HG02571 (cell line): Measurements from ENCODE around the gene AXIN2.

Source experiments
- ATAC-seq: cut with Tn5 transposase; IDR thresholded peaks from one replicate; pipeline ENCODE4 v1.9.1; 2021; ENCODE audit warnings: mild to moderate bottlenecking, moderate library complexity; ENCODE audit not compliant: unreplicated experiment

The AXIN2 gene

DNA sequence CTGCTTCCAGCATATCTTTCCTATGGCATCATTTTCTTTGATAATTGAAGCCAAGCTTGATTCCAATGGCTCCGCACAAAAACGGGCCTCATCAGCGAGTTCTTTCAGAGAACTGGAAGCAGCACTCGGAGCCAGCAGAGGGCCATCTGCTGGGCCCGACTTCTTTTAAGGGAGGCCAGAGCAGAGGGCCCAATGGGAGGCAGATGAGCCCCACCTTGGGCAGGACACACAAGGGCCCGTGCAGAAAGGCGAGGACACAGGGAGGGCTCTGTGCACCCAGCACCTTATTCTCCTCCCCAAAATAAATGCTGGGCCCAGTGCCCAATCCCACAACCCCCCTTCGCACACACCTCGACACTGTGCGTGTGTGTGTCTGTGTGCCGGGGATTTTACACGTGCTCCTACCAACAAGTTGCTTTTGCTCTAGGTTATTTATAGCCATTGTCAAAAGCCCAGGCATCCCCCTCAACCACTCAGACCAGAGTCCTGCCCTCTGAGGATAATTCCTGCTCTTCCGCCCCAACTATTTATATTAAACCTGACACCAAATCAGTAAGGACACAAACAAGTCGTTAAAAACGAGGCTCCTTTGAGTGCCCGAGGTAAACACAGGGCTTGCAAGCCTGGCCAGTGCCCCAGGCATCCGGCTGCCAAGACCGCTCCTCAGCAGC lies 6.8 kb downstream of the AXIN2 start:
- no peak for ATAC-seq

DNA sequence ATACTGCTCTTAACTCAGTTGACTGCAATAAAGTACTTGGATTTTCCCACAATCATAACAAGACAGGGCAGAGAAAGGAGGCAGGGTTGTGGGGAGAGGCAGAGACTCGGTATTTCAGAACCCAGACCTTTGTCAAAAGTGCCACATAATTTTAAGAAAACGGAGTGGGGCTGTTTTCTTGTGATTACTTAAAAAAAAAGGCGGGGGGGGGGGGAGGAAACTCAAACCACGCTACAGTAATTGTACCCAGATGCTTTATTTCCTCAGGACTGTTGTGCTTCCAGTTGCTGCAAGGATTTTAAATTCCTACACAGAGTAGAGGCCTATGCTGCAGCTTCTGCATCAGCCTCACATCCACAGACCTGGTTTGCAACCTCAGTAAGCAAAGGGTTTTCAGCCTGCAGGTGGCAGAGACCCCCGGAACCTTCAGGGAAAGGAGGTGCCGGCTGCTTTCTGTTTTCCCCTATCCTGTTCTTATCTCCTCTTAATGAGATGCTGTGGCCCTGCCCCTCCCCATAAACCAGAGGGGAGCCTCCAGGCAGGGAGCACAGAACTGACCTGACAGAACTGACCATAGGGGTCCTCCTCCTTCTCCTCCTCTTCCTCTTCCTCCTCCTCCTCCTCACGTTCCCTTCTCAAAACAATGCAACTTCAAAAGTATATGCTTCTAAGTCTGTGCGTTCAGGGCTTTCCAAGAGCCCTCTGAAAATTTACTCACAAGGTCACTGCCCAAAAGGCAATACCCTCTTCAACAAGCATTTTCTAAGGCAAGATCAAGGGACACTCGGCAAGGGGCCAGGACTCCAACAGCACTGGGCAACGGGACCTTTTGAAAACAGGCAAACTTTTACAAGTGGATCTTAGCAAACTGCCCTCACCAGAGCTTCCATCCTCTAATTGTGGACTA lies 7.5 kb downstream of the AXIN2 start:
- no peak for ATAC-seq

DNA sequence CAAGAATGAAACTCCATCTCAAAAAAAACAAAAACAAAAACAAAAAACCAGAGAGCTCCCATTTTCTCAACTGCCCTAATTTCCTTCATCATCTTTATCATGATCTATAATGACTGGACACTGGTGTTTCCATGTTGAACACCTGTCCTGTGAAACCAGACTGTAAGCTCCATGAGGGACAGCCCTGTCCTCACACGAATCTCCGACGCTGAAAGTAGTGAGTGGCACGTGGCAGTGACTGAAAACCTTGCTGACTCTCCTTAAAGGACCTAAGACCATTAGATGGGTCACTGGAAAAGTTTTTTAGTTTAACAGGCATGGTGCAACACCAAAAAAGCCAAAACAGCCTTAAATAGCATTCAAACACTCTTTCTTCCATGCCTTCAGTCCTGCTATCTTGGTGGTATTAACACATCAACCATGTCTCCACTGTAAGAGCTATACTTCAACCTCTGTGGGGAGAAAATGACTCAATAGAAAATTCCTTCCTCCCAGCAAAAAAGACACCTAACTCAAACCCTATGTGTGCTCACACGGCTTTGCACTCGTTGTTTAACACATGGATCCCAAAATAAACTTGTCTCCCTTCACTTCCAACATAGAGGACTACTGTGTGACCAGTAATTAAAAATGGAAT lies 8.3 kb downstream of the AXIN2 start:
- no peak for ATAC-seq

DNA sequence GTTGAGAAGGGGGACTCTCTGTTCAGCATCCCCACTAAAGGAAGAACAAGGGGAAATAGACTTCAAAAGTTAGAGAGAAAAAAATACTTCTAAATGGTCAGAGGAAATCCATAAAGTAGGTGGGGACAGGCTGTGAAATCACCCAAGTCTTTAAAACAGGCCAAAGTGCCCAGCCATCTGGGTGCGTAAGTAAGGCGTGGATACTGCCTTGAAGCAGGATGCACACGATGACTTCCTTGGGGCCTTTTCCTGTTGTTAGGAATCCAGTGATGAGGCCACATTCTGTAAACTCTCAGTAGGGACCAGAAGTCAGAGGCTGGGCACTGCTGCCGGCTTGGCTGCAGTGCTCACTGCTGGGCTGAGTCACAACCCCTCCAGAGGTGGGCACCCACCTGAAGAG lies 9.2 kb downstream of the AXIN2 start:
- ATAC-seq: no peak

DNA sequence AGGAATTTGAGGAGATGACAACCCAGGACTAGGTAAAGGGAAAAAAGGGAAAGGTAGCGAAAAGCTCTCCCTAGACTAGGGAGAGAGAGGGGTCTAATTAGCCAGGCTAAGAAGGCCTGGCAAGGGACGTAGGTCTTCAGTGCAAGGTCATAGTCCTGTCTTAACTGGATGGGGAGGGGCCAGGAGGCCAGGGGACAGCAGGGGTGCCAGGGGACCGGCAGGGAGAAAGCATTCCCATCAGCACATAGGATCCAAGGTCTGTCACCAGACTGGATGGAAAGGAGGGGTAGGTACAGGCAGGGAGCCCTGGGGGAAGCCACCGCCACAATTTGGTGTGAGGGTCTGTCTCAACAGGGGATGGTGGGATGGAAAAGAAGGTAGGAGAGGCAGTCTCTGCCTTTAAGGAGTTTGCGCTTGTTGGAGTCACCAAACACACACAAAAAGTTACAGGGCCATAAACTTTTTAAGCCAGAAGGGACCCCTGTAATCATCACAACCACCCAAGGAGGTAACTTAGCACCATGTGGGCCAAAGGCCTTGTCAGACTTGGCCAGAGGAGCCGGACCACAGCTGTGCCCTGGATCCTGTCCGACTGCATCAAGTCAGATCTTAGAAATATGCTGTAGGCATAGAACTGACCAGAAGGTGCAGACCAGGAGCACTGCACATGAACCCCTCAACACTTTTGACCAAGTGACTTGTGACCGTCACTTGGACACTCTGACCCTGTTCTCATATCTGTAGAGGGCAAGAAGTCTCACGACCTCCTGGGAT lies 10.0 kb downstream of the AXIN2 start:
- no peak for ATAC-seq

DNA sequence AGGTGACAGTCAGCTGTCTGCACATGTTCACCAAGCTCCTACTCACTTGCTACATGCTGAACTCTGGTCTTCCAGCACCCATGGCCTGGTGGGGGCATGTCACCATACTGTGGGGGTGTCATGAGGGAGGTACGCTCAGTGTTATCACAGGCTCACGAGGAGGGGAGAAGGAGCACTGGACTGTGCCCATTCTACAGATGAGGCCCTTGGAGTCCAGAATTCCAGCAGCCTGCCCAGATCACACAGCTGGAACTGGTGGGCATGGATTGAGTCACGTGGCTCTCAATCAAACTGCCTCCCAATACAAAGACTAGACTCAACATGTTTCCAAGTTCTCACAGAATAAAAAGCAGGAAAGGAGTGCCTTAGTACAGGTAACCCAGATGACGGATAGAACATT lies 10.7 kb downstream of the AXIN2 start:
- no peak for ATAC-seq

DNA sequence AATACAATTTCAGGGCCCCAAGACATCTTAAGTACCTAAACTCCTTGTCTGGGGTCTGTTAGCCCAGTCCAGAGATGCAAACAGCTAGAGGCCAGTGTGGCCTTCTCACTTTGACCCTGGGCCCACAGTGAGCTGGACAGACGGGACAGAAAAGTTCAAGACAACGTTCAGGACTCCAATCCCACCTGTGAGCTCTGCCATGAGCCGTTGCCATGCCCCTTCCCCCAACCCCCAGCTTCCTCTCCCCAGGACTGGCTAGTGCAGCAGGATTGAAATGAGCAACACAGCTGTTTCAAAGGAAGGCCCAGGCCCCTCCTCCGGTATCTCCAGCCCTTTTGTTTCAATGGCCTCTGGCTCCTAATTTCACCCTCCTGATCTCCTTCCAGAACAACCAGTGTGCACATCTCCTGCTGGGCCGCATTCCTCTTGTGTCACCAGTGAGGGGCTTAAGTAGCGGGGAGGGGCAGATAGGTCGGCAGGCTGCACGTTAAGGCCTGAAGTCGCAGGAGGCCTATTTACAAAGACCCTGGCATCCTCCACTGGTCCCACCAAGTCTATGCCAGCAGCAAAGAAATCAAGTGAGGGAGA lies 11.3 kb downstream of the AXIN2 start:
- no peak for ATAC-seq

DNA sequence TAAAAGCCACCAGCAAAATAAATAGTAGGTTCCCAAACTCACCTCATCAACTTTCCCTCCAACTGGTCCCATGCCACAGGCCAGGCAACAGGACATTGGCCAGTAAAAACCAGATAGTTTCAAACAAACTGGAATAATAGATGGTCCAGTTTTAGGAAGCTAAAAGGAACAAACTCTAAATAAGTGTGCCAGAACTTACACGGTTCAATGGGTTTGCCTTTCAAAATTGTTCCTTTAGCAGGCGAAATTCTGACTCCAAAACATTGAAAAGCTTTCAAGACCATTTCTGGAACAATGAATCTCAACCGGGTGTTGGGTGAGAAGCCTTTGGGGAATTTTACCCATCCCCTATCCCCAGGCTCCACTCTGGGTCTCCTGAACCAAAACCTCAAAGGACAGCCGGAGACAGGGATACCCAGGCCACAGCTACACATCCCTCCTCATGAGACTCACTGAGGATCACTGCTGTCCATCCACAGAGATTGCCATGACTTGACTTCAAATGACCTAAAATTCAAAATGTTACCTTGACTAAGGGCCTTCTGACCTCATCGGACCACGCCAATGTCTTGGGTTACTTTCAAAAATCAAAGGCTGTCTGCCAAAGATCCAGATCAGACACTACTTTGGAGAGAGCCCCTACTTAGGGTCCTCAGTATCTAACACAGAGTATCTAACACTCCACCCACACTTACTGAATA lies 13.0 kb downstream of the AXIN2 start:
- ATAC-seq: no peak

DNA sequence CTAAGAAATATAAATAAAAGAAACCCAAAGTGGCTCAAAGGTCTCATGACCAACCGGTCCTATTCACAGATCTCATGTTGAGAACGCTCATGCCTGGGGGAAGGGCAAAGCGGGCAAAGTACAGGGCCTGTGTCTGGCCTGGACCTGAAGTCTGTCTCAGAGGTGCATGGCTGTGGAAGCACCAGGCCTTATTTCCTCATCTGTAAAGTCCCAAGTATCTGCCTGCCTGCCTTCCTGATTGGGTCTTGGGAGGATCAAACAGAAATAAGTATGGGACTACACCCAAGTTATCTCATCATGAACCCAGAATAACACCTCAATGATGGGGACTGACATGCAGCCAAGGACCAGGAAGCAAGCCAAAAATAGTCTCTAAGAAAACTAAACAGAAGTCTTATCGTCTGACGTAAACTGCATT lies 14.2 kb downstream of the AXIN2 start:
- ATAC-seq: no peak

DNA sequence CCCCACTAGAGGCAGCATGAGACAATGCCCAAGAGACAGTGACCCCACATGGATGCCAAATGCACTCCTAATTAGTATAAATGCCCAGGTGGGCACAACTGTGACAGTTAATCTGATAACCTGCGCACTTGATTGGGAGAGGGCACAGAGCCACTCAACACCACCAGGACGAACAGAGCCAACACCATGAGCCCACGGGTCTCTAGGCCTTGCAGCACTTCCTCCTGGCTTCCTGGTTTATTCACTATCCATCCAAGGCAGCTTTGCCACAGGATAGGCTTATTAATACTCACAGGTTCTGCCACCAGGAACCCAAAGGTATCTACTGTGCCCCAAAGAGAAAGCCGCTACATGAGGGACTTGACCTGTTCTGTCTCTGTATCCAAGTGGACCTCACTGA lies 14.9 kb downstream of the AXIN2 start:
- ATAC-seq: no peak

DNA sequence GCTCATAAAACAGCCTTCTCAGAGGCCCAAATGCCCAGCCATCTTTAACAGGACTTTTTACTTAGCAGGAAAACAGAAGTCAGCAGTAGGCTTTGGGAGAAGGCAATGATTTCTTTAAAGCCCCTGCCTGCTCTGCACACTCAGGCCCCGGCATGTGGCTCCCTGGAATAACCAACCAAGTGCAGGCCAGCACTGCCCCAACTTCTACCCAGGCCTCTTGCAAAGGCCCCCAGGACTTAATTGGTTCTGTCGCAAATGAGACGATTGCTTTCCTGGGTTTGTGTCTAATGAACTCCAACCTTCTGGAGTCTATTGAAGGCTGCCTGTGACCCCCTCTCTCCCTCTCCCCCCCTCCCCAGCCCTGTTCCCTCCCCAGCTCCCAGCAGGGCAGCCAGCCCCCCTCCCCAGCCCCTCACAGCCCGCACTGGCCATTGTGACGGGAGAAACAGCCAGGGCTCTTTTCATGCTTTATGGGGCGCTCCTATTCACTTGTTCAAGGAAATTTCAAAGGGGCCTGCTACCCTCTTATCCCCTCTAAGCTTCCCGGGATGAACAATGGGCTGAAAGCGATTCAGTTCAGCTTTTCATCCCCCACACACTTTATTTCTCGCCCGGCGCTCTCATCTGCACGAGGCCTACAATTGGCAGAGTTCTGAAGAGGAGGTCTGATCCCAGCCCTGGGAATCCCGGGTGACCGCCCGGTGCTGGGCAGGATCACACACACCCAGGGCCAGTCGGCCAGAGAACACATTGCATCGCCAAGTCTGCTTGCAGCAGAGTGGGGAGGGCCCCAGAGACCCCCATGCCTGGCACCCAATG lies 15.5 kb downstream of the AXIN2 start:
- ATAC-seq: no peak

DNA sequence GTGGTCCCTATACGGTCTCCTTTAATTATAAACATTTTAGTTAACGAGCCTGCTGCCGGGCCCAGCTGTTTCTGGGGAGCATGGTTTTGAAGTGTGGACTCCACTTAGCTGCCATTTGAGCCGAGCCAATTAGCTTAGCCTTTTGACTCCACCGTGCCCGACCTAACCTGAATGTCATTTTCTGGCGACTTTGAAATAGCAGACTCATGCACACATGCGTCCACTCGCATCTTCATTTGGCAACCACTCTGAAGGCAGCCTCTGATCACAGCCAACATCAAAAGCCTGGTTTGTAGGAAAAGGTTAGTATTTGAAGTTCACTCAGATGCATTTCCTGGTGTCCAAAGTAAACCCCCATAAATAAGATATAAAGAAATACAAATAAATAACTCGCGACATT lies 16.8 kb downstream of the AXIN2 start:
- no peak for ATAC-seq

DNA sequence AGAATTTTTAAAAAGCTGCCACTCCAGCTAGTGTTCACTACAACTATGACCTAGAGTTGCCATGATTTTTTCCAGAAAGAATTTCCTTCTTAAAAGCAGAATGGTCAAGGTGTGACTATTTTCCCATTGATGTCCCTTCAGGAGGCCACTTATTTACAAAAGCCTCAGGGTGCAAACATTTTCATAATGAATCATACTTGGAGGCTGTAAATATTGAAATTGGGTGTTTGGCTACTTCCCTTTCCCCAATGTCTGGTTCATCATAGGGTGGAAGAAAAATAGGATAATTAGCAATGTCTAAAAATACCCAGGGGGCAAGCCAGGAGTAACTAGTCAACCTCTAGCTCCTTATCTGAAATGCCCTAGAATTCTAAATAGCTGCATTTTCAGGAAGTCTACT lies 18.8 kb downstream of the AXIN2 start:
- no peak for ATAC-seq

DNA sequence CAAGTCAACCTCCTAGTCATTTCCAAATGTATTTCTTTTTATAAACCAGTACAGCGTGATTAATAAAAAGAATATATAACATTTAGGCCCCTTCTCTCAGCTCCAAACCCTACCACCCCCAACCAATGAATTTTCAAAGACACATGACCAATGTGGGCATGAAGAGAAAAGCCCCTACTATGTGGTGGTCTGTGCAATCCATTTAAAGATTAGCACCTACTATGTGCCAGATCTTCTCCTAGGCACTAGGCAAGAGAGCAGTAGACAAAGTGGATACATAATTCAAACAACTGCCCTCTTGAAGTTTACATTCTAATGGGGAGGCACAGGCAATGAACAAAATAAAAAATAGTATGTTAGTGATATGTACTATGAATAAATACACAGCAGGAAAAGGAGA lies 19.4 kb downstream of the AXIN2 start:
- no peak for ATAC-seq

DNA sequence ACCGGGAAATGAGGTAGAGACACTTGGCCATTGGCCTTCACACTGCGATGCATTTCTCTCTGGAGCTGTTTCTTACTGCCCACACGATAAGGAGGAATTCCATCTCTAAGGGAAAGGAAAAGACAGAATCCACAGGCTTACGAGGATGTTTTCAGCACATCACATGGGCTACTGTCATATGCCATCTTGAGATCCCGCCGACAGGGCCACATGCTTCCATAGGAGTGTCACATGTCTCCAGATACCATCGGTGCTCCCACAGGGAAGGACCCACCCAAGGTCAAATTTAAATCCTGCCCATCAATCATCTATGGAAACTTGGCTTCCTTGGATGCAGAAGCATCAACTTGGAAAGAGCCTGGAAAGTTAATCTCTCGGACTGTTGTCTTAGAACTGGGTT lies 20.0 kb downstream of the AXIN2 start:
- ATAC-seq: no peak

DNA sequence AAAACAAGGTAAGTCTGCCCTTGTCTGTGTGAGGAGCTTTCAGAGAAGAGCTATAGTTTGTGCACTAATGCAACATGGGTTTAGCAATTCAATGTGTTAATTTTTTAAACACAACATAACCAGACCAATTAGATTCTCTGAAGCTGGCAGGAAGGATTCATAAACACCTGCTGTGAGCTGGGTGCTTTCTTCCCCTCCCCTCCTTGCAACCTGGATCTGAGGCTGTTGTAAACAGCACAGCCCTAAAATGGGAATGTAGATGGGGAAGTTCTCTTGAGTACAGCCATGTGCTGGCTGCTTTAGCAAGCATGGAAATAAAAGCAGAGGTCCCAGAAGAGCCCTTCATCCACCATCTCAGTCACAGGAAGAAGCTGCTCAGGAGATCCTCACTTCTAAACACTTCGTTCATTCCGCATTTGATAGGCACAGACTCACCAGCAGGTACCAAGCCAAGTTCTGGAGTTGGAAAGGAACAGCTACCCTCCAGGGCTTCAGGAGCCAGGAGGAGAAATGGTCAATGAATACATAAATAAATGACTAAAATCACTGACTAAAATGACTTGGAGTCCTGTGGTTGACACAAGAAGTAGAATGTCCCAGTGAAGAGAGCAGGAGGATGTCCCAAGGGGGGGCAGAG lies 21.7 kb downstream of the AXIN2 start:
- ATAC-seq: no peak

DNA sequence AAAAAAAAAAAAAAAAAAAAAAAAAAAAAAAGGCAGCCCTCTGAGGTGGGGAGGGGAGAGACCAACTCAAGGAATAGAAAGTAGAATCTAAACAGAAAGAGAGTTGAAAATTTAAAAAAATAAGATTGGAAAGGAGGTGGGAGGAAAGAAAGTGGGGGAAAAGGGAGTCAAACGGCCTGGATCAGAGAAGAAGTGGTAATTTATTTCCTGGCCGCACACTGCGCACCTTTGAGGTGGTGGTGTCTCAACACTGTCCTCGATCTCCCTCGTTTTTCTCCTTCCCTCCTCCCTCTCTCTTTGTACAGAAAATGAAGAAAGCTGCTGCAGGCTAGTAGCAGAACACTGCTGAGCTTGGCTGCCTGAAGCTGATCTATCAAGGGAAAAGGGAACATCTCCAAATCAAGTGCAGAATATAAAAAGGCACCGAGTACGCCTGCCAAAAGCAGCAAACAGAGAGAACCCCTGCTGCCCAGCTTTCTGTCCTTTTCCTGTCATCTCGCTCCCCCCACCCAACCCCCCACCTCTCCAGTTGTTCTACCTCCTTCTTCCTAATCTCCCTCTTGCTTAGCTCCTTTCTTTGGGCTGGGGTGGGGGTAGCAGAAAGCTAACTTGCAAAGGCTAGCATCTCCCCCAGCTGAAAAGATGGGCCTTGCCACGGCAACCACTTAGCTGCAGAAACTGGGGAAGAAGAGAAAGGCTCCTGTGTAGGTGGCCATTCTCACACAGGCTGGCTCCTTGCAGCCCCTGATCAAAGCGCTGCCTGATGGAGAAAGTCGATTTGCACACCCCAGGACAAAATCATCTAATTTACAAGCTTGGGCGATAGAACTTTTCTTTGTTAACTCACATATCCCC lies 22.5 kb downstream of the AXIN2 start:
- ATAC-seq: no peak
